ENCODE results near the gene SIPA1L3.

Gene SIPA1L3

GRCh38 chr19:37950471-37951175 lies 43.6 kb downstream of the SIPA1L3 start:
- no peak for DNase-seq (ENCODE audit: low read depth)

- DNase-seq (ENCODE audit: low read depth): no peak
Observed at GRCh38 chr19:37951816-37952210, 44.8 kb downstream of the SIPA1L3 start.

GRCh38 chr19:37953171-37953917 lies 46.3 kb downstream of the SIPA1L3 start:
- DNase-seq (ENCODE audit: low read depth): no peak

GRCh38 chr19:37953918-37954303 lies 46.9 kb downstream of the SIPA1L3 start:
- DNase-seq (ENCODE audit: low read depth): no peak

GRCh38 chr19:37954421-37954874 lies 47.4 kb downstream of the SIPA1L3 start:
- no peak for DNase-seq (ENCODE audit: low read depth)

GRCh38 chr19:37955986-37956385 lies 49.0 kb downstream of the SIPA1L3 start:
- no peak for DNase-seq (ENCODE audit: low read depth)

GRCh38 chr19:37957176-37957575 lies 50.2 kb downstream of the SIPA1L3 start:
- DNase-seq (ENCODE audit: low read depth): no peak

- no peak for DNase-seq (ENCODE audit: low read depth)
Observed at GRCh38 chr19:37959665-37960114, 52.7 kb downstream of the SIPA1L3 start.

GRCh38 chr19:37961198-37961597 lies 54.2 kb downstream of the SIPA1L3 start:
- DNase-seq (ENCODE audit: low read depth): no peak

GRCh38 chr19:37963190-37963936 lies 56.4 kb downstream of the SIPA1L3 start:
- no peak for DNase-seq (ENCODE audit: low read depth)

GRCh38 chr19:37964109-37964508 lies 57.1 kb downstream of the SIPA1L3 start:
- no peak for DNase-seq (ENCODE audit: low read depth)

GRCh38 chr19:37966211-37966661 lies 59.2 kb downstream of the SIPA1L3 start:
- no peak for DNase-seq (ENCODE audit: low read depth)

GRCh38 chr19:37966662-37967231 lies 59.7 kb downstream of the SIPA1L3 start:
- DNase-seq (ENCODE audit: low read depth): no peak

GRCh38 chr19:37969695-37970094 lies 62.7 kb downstream of the SIPA1L3 start:
- no peak for DNase-seq (ENCODE audit: low read depth)

- DNase-seq (ENCODE audit: low read depth): no peak
Observed at GRCh38 chr19:37970699-37971098, 63.7 kb downstream of the SIPA1L3 start.

GRCh38 chr19:37972803-37973202 lies 65.8 kb downstream of the SIPA1L3 start:
- DNase-seq (ENCODE audit: low read depth): no peak

GRCh38 chr19:37973666-37974065 lies 66.7 kb downstream of the SIPA1L3 start:
- no peak for DNase-seq (ENCODE audit: low read depth)

GRCh38 chr19:37975071-37975470 lies 68.1 kb downstream of the SIPA1L3 start:
- DNase-seq (ENCODE audit: low read depth): no peak

GRCh38 chr19:37975596-37976515 lies 68.8 kb downstream of the SIPA1L3 start:
- DNase-seq (ENCODE audit: low read depth): no peak

GRCh38 chr19:37977391-37977790 lies 70.4 kb downstream of the SIPA1L3 start:
- no peak for DNase-seq (ENCODE audit: low read depth)

- DNase-seq (ENCODE audit: low read depth): no peak
Observed at GRCh38 chr19:37977992-37978391, 71.0 kb downstream of the SIPA1L3 start.

Data from stimulated activated CD8-positive, alpha-beta memory T cell treated with anti-CD3 and anti-CD28 coated beads, Interleukin-7, amount 100 ng/mL, for 24 hours (primary cell).